Suppressor macrophage (primary cell): ENCODE data around the gene STK4.

Experiments
- DNase-seq, 4 experiments: peaks; one replicate each; pipeline ENCODE4 v3.0.0-alpha.2; 2020 to 2022

STK4 gene

DNA sequence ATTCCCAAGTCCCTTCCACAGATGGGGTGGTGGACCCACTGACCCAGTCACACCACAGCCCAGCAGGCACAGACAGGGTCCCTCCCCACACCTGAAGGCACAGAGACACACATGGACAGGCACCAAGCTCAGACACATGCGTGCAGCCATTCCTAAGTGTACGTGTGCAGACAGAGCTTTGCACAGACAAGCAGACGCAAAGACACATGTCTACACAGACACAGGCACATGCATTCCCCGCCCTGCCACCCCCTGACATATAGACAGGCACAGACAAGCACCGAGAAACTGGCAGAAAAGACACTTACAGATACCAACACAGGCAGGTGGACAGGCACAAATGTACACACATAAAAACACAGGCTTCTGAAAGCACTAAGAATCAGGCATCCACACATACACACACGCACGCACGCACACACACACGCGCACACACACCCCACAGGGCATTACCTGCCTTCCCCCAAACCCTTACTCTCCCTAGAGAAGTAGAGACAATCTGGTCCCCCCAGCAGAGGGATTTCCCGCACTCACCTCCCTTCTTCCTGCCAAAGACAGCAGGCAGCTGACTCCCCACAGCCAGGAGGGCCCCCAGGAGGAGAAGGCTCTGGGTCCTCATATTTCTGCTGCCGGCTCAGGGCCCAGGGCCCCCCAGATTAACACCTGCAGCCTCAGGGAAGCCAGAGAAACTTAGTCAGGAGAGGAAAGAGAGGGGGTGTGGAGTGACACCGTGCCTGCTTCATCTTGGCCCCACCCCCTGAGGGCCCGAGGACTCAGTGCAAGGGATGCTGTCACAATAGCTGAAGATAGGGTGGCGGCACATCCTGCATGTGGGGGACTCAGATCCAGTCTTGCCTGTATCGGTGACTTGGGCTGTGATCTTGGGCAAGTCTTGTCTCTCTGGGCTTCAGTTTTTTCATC is 148.4 kb downstream of the STK4 start, which contains the start of gene WFDC5:
Gene WFDC5, minus strand, starts transcription at position 710 of the 921 bp plus-strand sequence. Its CDS starts 91 bp downstream, at position 619.
- no peak for DNase-seq

DNA sequence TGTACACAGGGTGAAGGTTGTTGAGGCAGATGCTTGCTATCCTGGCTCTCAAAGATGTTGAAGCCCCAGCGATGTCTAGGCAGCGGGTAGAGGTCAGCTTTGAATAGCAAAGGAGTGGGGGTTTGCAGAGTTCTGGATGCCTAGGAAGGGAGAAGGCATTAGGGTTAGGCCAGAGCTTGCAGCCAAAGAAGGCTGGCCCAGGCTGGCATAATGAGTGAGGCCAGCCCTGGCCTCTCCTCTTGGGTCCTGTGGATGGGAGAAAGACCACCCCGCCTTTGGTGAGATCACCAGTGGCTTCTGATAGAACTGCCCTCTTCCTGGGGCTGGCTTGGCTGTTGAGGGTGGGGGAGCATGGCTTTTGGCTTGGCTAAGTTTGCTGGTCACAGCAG is 149.1 kb downstream of the STK4 start:
- no peak for DNase-seq

DNA sequence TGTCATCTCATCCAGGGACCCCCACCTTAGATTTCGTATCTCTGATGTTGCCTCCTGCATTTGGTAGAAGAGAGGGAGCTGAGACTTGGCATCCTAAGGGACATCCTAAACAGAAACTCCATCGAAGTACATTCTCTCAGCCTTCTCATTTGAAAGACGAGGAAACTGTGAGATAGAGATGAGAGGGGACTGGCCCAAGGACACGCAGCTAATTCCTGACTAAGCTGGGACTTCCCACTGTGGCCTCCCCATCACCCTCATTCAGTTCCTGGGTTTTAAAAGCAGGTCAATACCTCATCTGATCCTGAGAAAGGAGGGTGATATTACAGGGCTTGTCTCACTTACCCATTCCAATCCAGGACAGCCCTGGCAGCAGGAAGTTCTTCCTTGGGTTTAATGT is 149.5 kb downstream of the STK4 start:
- no peak for DNase-seq

DNA sequence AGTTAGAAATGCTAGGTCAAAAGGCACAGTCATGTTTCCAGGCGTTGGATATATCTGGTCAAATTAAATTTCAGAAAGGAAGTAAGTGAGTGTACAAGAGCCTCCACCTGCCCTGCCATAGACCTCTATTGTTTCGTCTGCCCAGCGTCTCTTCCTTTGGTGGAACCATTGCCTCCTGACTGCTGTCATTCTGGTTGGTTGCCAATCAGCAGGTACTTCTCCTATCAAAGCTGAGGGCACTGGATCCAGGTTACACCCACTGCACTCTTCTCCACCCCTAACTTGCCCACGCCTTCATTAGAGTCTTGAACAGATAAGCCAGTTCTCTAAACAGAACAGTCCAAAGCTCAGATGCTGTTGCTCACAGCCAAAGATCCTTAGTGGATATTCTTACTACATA is 151.3 kb downstream of the STK4 start:
- DNase-seq: no peak

GRCh38 chr20:45118028-45118427 is 151.7 kb downstream of the STK4 start:
- DNase-seq: no peak

GRCh38 chr20:45119556-45120266 is 153.4 kb downstream of the STK4 start:
- no peak for DNase-seq

DNA sequence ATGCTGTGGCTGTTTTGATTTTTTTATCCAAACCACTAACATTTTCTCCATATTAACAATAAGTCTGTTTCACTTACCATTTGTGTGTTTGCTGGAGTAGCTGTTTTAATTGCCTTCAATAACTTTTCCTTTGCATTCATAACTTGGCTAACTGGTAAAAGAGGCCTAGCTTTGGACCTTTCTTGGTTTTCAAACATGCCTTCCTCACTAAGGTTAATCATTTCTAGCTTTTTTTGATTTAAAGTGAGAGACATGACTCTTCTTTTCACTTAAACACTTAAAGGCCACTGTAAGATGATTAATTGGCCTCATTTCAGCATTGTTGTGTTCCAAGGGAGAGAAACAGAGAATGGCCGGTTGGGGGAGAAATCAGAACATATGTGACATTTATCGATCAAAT is 155.1 kb downstream of the STK4 start:
- DNase-seq: no peak

GRCh38 chr20:45124365-45124764 is 158.1 kb downstream of the STK4 start, which contains the start of gene WFDC12:
TSS of gene WFDC12 (minus strand) at chr20:45124465. CDS start at chr20:45124447, 18 bp downstream.
- DNase-seq: no peak

GRCh38 chr20:45128099-45128498 is 161.8 kb downstream of the STK4 start:
- peak in 1 of 4 experiments; percentile 9 for DNase-seq
